Stimulated activated CD4-positive, alpha-beta T cell treated with anti-CD3 and anti-CD28 coated beads, Interleukin-4, amount 100 ng/mL, for 1 hour (primary cell): ENCODE data around the gene ASB18.

Experiments
- DNase-seq: peaks from one replicate; pipeline ENCODE4 v3.0.0-alpha.2; 2020

The ASB18 gene

GRCh38 chr2:236241181-236242056 is 22.8 kb downstream of the ASB18 start:
- no peak for DNase-seq

- DNase-seq, result no peak
These were observed 23.8 kb downstream of the ASB18 start for GRCh38 chr2:236240228-236240990.

GRCh38 chr2:236239276-236240065 is 24.7 kb downstream of the ASB18 start:
- no peak for DNase-seq

- no peak for DNase-seq
These were observed 25.5 kb downstream of the ASB18 start for GRCh38 chr2:236238751-236239150.

- DNase-seq, result no peak
These were observed 26.6 kb downstream of the ASB18 start for GRCh38 chr2:236237468-236238190.

- no peak for DNase-seq
These were observed 27.4 kb downstream of the ASB18 start for GRCh38 chr2:236236559-236237452.

GRCh38 chr2:236229186-236229585 is 35.0 kb downstream of the ASB18 start:
- no peak for DNase-seq

- DNase-seq, result no peak
These were observed 40.5 kb downstream of the ASB18 start for GRCh38 chr2:236223675-236224074.

- no peak for DNase-seq
These were observed 42.4 kb downstream of the ASB18 start for GRCh38 chr2:236221798-236222197.

- no peak for DNase-seq
These were observed 44.8 kb downstream of the ASB18 start for GRCh38 chr2:236219411-236219810.

- no peak for DNase-seq
These were observed 46.3 kb downstream of the ASB18 start for GRCh38 chr2:236217926-236218325.

- DNase-seq, result no peak
These were observed 47.5 kb downstream of the ASB18 start for GRCh38 chr2:236216711-236217110.

- DNase-seq, result no peak
These were observed 48.4 kb downstream of the ASB18 start for GRCh38 chr2:236215761-236216333.

- no peak for DNase-seq
These were observed 49.0 kb downstream of the ASB18 start for GRCh38 chr2:236215196-236215595.

GRCh38 chr2:236214376-236214995 is 49.7 kb downstream of the ASB18 start:
- no peak for DNase-seq

GRCh38 chr2:236211296-236211695 is 52.9 kb downstream of the ASB18 start:
- no peak for DNase-seq

GRCh38 chr2:236210536-236210935 is 53.7 kb downstream of the ASB18 start:
- DNase-seq, result no peak

GRCh38 chr2:236209996-236210395 is 54.2 kb downstream of the ASB18 start:
- DNase-seq, result no peak

GRCh38 chr2:236209535-236209934 is 54.7 kb downstream of the ASB18 start:
- no peak for DNase-seq
